ENCODE measurements around the gene ZFP1.

Gene ZFP1

DNA sequence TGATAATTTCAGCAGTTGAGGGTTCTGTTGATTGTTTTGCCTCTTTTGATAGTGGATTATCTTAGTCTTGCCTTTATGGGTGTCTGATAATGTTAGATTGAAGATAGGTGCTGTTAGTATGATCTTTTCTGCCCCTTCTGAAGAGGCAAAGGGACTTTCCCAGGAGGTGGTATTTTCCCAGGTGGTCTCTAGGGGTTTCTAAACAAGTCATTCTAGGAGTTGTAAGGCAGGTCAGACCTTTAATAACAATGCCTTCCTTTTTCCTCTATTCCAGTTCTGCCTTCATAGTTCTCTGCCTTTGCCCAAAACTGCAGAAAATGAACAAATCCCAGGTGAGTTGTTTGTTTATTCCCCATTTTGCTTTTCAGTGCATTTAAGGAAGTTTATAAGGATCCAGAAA, 4.3 kb downstream of the ZFP1 start:
- H3K27me3 ChIP-seq (ENCODE audit: insufficient read depth, low read length): no peaks in the 10 kb centered on the region
- no peak overlapping the region for H2BK120ac ChIP-seq (ENCODE audit: insufficient read depth, low read length, poor library complexity)
- no peak overlapping the region for H2AFZ ChIP-seq (ENCODE audit: insufficient read depth, low read length, poor library complexity)
- no peak overlapping the region for H3K23ac ChIP-seq (ENCODE audit: low read length)
- DNase-seq: no peak
- H3K4ac ChIP-seq (ENCODE audit: low read depth, low read length): no peak overlapping the region
- no peak overlapping the region for H3K4me3 ChIP-seq (ENCODE audit: low read depth, low read length)
- H3K14ac ChIP-seq (ENCODE audit: low read length): no peak overlapping the region
- no peak overlapping the region for H3K9ac ChIP-seq (ENCODE audit: low read length)
- H4K12ac ChIP-seq (ENCODE audit: low read depth, low read length): no peak overlapping the region
- peaks cover 4% of the 10 kb centered on the region for H3K79me1 ChIP-seq (ENCODE audit: low read length)
- H3K4me2 ChIP-seq (ENCODE audit: low read length): no peak overlapping the region
- no peak overlapping the region for H3K18ac ChIP-seq (ENCODE audit: low read length)
- no peak overlapping the region for H4K8ac ChIP-seq (ENCODE audit: low read depth, low read length)
- H3K36me3 ChIP-seq (ENCODE audit: control insufficient read depth in 1 of 2, insufficient read depth in 2 of 2, low read length in 2 of 2): peaks cover 11 to 17% of the 10 kb centered on the region in 2 experiments
- no peaks in the 10 kb centered on the region for H3K4me1 ChIP-seq (ENCODE audit: control insufficient read depth in 1 of 2, insufficient read depth in 2 of 2, low read length in 2 of 2)
- H4K91ac ChIP-seq (ENCODE audit: low read depth, low read length): no peak overlapping the region
- no peak overlapping the region for H2BK12ac ChIP-seq (ENCODE audit: low read length)
- peaks cover 2% of the 10 kb centered on the region for H3K9me3 ChIP-seq (ENCODE audit: insufficient read depth, low read depth, low read length)
- H3K79me2 ChIP-seq (ENCODE audit: control insufficient read depth, insufficient read depth, low read length, poor library complexity): peaks cover 5% of the 10 kb centered on the region
- H3K27ac ChIP-seq (ENCODE audit: low read depth, low read length): no peak overlapping the region
- no peak overlapping the region for H2BK5ac ChIP-seq (ENCODE audit: low read depth, low read length, poor library complexity)
- no peak overlapping the region for H2AK5ac ChIP-seq (ENCODE audit: low read length)

DNA sequence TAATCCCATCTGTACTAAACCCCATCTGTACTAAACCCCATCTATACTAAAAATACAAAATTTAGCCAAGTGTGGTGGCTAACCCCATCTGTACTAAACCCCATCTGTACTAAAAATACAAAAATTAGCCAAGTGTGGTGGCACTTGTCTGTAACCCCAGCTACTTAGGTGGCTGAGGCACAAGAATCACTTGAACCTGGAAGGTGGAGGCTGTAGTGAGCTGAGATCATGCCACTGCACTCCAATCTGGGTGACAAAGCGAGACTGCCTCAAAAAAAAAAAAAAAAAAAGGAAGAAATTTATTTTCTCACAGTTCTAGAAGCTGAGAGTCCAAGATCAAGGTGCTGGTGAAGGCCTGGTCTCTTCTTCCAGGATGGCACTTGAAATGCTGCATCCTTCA, 12.1 kb downstream of the ZFP1 start:
- H4K91ac ChIP-seq (ENCODE audit: low read depth, low read length): no peak overlapping the region
- H4K8ac ChIP-seq (ENCODE audit: low read depth, low read length): no peak overlapping the region
- H3K23ac ChIP-seq (ENCODE audit: low read length): no peak overlapping the region
- H3K18ac ChIP-seq (ENCODE audit: low read length): no peak overlapping the region
- no peak overlapping the region for H2BK12ac ChIP-seq (ENCODE audit: low read length)
- no peaks in the 10 kb centered on the region for H3K79me1 ChIP-seq (ENCODE audit: low read length)
- no CpG with 5 or more reads among the region's 1 CpG for WGBS (ENCODE audit: extremely low coverage, insufficient coverage, insufficient read length)
- no peak overlapping the region for H3K9ac ChIP-seq (ENCODE audit: low read length)
- no peak overlapping the region for H3K4me2 ChIP-seq (ENCODE audit: low read length)
- no peak overlapping the region for H3K27ac ChIP-seq (ENCODE audit: low read depth, low read length)
- no peak overlapping the region for H3K14ac ChIP-seq (ENCODE audit: low read length)
- no peak overlapping the region for H3K4me3 ChIP-seq (ENCODE audit: low read depth, low read length)
- H2BK120ac ChIP-seq (ENCODE audit: insufficient read depth, low read length, poor library complexity): no peak overlapping the region
- H3K4ac ChIP-seq (ENCODE audit: low read depth, low read length): no peak overlapping the region
- no peak overlapping the region for H2AK5ac ChIP-seq (ENCODE audit: low read length)
- no peaks in the 10 kb centered on the region for H3K79me2 ChIP-seq (ENCODE audit: control insufficient read depth, insufficient read depth, low read length, poor library complexity)
- H4K12ac ChIP-seq (ENCODE audit: low read depth, low read length): no peak overlapping the region
- no peak for DNase-seq
- no peaks in the 10 kb centered on the region for H3K27me3 ChIP-seq (ENCODE audit: insufficient read depth, low read length)
- no peaks in the 10 kb centered on the region for H3K4me1 ChIP-seq (ENCODE audit: control insufficient read depth in 1 of 2, insufficient read depth in 2 of 2, low read length in 2 of 2)
- no peak overlapping the region for H2AFZ ChIP-seq (ENCODE audit: insufficient read depth, low read length, poor library complexity)
- H2BK5ac ChIP-seq (ENCODE audit: low read depth, low read length, poor library complexity): no peak overlapping the region
- H3K9me3 ChIP-seq (ENCODE audit: insufficient read depth, low read depth, low read length): peaks cover 7% of the 10 kb centered on the region
- H3K36me3 ChIP-seq (ENCODE audit: control insufficient read depth in 1 of 2, insufficient read depth in 2 of 2, low read length in 2 of 2): peaks cover 3 to 5% of the 10 kb centered on the region in 2 experiments

DNA sequence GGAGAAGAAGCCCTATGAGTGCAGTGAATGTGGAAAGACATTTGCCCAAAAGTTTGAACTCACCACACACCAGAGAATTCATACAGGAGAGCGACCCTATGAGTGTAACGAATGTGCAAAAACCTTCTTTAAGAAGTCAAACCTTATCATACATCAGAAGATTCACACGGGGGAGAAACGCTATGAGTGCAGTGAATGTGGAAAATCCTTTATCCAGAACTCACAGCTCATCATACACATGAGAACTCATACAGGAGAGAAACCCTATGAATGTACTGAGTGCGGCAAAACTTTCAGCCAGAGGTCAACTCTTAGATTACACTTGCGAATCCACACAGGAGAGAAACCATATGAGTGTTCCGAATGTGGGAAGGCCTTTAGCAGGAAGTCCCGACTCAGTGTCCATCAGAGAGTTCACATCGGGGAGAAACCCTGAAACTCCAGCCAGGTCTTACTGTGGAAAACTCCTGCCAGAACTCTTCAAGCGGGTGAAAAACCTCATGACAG, 21.6 kb downstream of the ZFP1 start:
- no peak overlapping the region for H2AFZ ChIP-seq (ENCODE audit: insufficient read depth, low read length, poor library complexity)
- no peaks in the 10 kb centered on the region for H3K4me1 ChIP-seq (ENCODE audit: control insufficient read depth in 1 of 2, insufficient read depth in 2 of 2, low read length in 2 of 2)
- H3K23ac ChIP-seq (ENCODE audit: low read length): no peak overlapping the region
- no peak overlapping the region for H4K91ac ChIP-seq (ENCODE audit: low read depth, low read length)
- H2BK5ac ChIP-seq (ENCODE audit: low read depth, low read length, poor library complexity): no peak overlapping the region
- peaks cover 25% of the 10 kb centered on the region for H3K9me3 ChIP-seq (ENCODE audit: insufficient read depth, low read depth, low read length)
- no peak overlapping the region for H3K18ac ChIP-seq (ENCODE audit: low read length)
- H4K8ac ChIP-seq (ENCODE audit: low read depth, low read length): no peak overlapping the region
- H2BK120ac ChIP-seq (ENCODE audit: insufficient read depth, low read length, poor library complexity): no peak overlapping the region
- no peaks in the 10 kb centered on the region for H3K79me1 ChIP-seq (ENCODE audit: low read length)
- no peak overlapping the region for H3K4me2 ChIP-seq (ENCODE audit: low read length)
- no peak for DNase-seq
- no peaks in the 10 kb centered on the region for H3K27me3 ChIP-seq (ENCODE audit: insufficient read depth, low read length)
- H3K36me3 ChIP-seq (ENCODE audit: control insufficient read depth in 1 of 2, insufficient read depth in 2 of 2, low read length in 2 of 2): peaks cover 14 to 35% of the 10 kb centered on the region in 2 experiments
- H3K4me3 ChIP-seq (ENCODE audit: low read depth, low read length): no peak overlapping the region
- WGBS (ENCODE audit: extremely low coverage, insufficient coverage, insufficient read length): no CpG with 5 or more reads among the region's 10 CpGs
- peak overlapping the region; percentile 22 for H3K9ac ChIP-seq (ENCODE audit: low read length)
- H3K14ac ChIP-seq (ENCODE audit: low read length): no peak overlapping the region
- H2BK12ac ChIP-seq (ENCODE audit: low read length): no peak overlapping the region
- H3K79me2 ChIP-seq (ENCODE audit: control insufficient read depth, insufficient read depth, low read length, poor library complexity): no peaks in the 10 kb centered on the region
- H2AK5ac ChIP-seq (ENCODE audit: low read length): no peak overlapping the region
- no peak overlapping the region for H3K4ac ChIP-seq (ENCODE audit: low read depth, low read length)
- H4K12ac ChIP-seq (ENCODE audit: low read depth, low read length): no peak overlapping the region
- H3K27ac ChIP-seq (ENCODE audit: low read depth, low read length): no peak overlapping the region

DNA sequence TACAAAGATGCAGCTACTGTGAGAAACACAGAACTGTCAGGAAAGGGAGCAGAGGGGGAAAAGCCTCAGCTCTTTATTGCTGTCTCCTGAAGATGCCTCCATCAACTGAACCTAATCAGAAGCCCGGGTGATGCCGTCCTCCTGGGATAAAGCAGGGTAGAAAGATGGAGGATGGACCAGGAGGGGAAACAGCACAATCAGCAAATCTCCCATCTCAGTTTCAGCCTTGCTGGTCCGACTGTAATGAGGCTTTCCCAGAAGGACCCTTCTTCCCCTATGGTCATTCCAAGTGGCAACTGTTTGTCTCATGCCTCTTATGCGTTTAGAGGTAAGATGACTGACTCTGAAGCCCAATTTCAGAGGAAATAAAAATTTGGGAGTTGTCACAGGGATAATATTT, 24.3 kb downstream of the ZFP1 start:
- H3K18ac ChIP-seq (ENCODE audit: low read length): no peak overlapping the region
- H3K14ac ChIP-seq (ENCODE audit: low read length): no peak overlapping the region
- no CpG with 5 or more reads among the region's 4 CpGs for WGBS (ENCODE audit: extremely low coverage, insufficient coverage, insufficient read length)

More for the DNA sequence above, 24.3 kb downstream of the ZFP1 start:
- Histone ChIP-seq H2AFZ (ENCODE audit: insufficient read depth, low read length, poor library complexity) (no peak overlapping the region), H3K23ac (ENCODE audit: low read length) (no peak overlapping the region), H3K4ac (ENCODE audit: low read depth, low read length) (no peak overlapping the region), H4K8ac (ENCODE audit: low read depth, low read length) (no peak overlapping the region), H3K4me1 (ENCODE audit: control insufficient read depth in 1 of 2, insufficient read depth in 2 of 2, low read length in 2 of 2) (no peaks in the 10 kb centered on the region), H3K27ac (ENCODE audit: low read depth, low read length) (no peak overlapping the region), H2AK5ac (ENCODE audit: low read length) (no peak overlapping the region), H3K79me1 (ENCODE audit: low read length) (no peaks in the 10 kb centered on the region), H3K9ac (ENCODE audit: low read length) (no peak overlapping the region), H2BK120ac (ENCODE audit: insufficient read depth, low read length, poor library complexity) (no peak overlapping the region), H3K9me3 (ENCODE audit: insufficient read depth, low read depth, low read length) (peaks cover 30% of the 10 kb centered on the region), H4K12ac (ENCODE audit: low read depth, low read length) (no peak overlapping the region), H2BK12ac (ENCODE audit: low read length) (no peak overlapping the region), H3K79me2 (ENCODE audit: control insufficient read depth, insufficient read depth, low read length, poor library complexity) (no peaks in the 10 kb centered on the region), H3K4me2 (ENCODE audit: low read length) (no peak overlapping the region), H3K36me3 (ENCODE audit: control insufficient read depth in 1 of 2, insufficient read depth in 2 of 2, low read length in 2 of 2) (peaks cover 11 to 25% of the 10 kb centered on the region in 2 experiments), H4K91ac (ENCODE audit: low read depth, low read length) (no peak overlapping the region), H3K4me3 (ENCODE audit: low read depth, low read length) (no peak overlapping the region), H3K27me3 (ENCODE audit: insufficient read depth, low read length) (no peaks in the 10 kb centered on the region), H2BK5ac (ENCODE audit: low read depth, low read length, poor library complexity) (no peak overlapping the region)
- DNase-seq: no peak

All from trophoblast cell (in vitro differentiated cells and primary cell).